ENCODE measurements around the gene DUSP2.

DUSP2 gene, protein sequence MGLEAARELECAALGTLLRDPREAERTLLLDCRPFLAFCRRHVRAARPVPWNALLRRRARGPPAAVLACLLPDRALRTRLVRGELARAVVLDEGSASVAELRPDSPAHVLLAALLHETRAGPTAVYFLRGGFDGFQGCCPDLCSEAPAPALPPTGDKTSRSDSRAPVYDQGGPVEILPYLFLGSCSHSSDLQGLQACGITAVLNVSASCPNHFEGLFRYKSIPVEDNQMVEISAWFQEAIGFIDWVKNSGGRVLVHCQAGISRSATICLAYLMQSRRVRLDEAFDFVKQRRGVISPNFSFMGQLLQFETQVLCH

DNA sequence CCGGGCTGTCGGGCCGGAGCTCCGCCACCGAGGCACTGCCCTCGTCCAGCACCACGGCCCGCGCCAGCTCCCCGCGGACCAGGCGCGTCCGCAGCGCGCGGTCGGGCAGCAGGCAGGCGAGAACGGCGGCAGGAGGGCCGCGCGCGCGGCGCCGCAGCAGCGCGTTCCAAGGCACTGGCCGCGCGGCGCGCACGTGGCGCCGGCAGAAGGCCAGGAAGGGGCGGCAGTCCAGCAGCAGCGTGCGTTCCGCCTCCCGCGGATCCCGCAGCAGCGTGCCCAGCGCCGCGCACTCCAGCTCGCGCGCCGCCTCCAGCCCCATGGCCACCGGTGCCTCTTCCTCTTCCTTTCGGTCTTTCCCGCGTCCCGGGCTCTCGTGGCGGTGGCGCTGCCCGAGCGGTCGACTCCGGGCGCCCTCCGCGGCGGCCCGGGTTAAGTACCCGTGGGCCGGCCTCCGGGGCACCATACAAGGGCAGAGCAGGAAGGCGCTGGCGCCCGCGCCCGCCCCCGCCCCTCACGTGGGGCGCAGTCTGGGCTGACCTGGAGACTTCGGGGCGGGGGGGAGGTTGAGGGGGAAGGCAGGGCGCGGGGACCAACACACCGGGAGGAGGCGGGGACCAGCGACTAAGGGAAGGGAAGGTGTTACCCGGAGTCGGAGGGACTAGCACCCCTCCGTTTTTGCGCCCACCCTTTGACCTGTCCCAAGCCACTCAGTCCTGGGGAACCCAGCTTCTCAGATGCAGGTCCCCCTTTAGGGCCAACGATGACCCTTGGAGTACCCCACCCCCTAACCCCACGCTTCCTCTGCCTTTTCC is at the start of gene DUSP2:
DUSP2 (minus strand) TSS at position 405 of the 812 bp plus-strand sequence; CDS start at position 319, 86 bp downstream.
- peak; percentile 10 to 58 for DNase-seq

DNA sequence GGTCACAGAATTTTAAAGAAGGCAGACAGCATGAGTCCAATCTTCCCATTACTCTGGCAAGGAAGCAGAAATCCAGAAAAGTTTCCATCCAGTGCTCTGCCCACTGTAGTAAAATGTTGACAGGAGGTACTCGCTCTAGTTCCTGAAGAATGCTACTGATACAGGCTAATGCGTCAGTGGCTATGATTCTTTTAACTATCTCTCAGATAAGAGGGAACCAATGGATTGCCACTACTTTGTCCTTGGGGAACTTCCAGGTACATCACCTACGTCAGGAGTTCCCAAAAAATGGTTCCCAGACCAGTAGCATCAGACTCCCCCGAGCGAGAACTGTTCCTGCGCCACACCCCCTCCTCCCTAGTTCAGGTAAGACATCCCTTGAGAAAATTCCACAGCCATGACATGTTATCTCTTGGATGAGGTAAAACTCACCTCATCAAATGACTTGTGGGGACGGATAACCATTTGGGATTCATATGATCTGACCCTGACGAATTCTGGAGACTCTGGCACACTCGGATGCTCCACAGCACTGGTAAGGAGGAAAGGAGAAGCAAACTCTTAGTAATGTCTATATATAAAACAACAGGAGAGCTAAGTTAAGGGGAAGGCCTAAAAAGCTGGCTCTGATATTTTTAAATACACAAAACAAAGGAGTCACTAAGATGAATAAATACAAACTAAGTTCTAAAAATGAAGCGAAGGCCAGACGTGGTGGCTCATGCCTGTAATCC is 46.9 kb upstream of the DUSP2 start:
- DNase-seq: no peak

DNA sequence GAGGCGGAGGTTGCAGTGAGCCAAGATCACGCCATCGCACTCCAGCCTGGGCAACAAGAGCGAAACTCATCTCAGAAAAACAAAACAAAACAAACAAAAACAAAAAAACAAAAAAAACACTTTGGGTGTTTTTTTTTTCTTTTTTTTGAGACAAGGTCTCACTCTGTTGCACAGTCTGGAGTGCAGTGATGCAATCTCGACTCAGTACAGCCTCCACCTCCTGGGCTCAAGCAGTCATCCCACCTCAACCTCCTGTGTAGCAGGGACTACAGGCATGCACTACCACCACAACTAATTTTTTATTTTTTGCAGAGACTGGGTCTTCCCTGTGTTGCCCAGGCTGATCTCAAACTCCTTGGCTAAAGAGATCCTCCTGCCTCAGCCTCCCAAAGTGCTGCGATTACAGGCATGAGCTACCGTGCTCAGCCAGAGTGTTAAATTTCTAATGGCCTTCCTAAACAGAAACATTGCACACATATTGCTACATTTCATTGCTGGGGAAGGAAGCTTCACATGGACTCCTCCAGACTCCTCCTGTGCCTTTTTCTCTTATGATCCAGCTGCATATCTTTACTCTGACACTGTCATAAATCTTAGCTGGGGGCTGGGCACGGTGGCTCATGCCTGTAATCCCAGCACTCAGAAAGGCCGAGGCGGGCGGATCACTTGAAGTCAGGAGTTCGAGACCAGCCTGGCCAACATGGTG is 43.7 kb upstream of the DUSP2 start:
- DNase-seq: no peak

DNA sequence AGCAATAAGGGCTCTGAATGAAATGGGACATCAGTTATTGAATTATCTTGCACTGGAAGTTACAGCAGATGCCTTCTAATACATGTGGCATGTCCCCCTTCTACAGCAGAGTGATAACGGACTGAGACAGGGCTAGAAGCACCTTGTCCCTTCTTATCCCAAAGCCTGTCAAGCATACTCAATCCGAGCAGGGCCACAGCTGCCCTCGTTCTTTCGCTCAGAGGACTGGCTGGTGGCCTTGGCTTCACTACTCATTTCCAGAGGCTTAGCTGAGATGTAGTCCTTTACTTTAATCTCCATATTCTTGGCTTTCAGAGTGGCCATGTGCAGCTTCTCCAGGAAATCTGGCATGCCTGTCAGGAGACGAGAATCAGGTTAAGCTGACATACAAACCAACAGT is 41.3 kb upstream of the DUSP2 start:
- DNase-seq: no peak

DNA sequence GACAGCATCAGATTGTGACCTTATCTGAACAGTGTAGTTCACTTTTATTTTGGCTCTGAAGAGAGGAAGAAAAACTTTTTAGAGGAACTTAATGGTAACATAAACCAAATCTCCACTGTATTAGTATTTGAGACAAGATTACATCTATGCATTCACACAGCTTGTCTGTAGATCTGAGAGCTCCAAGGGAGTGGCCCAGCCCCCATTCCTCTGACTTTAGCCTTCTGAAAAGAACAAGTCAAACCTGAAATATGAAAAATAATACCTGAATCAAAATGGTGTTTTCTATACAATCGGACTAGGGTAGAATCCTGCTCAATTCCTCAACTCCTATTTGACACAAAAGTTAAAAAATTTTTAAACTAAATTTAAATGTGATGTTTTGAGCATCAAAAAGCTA is 40.3 kb upstream of the DUSP2 start:
- no peak for DNase-seq

DNA sequence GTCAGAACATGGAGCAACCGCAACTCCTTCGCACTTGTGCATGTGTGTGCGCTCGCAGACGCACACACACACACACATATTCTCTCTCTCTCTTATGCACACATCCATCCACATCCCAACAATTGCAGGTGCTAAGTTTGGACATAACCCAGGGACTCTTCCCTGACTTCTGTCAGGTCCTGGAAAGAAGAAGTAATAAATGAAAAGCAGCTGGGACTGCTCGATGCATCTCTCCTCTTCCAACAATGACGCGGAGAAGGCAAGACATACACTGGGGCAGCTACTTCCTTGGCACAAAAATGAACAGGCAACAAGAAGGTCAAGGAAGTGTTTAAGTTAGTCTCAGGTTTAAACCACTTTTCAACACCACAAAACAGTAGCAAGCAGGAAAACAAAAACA is 39.7 kb upstream of the DUSP2 start:
- DNase-seq: no peak

DNA sequence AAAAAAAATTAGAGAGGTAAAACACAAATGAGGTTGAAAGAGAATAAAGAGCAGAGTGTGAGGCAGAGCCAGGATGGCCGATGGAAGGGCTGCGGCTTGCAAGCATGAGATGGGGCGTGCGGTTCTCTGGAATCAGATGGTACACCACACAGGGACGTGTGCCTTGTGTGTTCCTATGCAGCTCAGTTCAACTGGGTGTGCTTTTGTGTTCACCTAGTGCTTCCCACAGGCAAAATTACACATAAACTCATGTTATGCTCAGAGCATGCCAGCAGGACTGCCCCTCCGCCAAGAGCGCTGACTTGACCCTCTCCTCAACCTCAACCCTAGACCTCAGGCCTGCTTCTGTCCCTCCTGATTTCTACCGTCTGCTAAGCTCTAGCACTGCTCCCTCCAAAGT is 38.9 kb upstream of the DUSP2 start:
- DNase-seq: no peak

DNA sequence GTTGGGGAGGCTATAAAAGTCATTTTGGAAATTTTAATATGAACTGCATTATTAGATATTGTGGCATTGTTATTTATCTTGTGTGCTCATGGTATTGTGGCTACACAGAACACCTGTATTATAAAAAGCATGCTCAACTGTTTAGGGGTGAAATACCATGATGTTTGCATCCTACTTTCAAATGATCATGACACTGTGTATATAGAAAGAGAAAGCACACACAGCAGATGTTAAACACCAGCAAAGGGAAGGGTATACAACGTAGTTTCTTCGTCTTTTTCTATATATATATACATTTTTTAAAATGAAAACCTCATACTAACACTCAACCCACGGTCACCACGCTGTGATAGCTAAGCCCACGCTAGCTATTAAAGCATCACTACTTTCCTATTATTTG is 36.3 kb upstream of the DUSP2 start:
- DNase-seq: no peak

DNA sequence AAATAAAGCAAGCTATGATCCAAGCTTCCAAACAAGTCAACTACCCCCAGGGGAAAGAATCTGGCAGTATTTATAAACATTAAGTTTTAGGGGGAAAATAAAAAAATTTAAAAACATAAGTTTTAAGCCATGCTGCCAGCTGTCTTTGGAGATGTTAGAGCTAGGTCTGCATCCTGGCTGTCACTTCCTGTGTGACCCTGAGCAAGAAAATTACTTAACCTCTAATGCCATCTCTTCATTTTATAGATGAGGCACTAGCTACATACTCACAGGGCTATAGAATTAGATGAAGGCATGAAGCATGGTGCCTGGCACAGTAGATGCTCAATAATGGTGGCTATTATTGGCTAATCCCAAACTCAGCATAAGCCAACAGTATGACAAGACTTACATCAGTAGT is 35.3 kb upstream of the DUSP2 start:
- DNase-seq: no peak

DNA sequence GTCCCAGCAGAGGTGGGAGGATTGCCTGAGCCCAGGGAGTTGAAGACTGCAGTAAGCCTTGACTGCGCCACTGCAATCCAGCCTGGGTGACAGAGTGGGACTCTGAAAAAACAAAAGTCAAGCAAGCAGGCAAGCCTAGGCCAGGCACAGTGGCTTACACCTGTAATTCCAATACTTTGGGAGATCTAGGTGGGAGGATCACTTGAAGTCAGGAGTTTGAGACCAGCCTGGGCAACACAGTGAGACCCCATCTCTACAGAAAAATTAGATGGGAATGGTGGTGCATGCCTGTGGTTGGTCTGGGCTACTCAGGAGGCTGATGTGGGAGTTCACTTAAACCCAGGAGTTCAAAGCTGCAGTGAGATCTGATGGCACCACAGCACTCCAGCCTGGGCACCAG is 34.8 kb upstream of the DUSP2 start:
- no peak for DNase-seq

DNA sequence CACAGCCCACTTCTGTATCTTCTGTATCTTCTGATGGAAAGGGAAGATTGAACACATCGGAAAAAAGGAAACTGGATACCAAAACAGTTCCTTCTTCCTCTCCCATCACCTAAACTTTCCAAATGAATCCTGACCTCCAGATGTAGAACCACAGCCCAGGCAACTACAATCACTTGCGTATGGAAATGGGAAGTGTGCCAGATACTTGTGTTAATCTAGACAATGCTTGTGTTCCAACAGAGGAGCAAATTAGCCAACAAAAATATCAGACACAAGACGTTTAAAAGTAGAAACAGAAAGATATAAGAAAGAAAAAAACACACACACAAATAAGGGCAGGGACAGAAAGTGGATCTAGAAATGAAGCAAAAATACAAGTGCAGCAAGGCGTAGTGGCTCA is 31.4 kb upstream of the DUSP2 start:
- no peak for DNase-seq

DNA sequence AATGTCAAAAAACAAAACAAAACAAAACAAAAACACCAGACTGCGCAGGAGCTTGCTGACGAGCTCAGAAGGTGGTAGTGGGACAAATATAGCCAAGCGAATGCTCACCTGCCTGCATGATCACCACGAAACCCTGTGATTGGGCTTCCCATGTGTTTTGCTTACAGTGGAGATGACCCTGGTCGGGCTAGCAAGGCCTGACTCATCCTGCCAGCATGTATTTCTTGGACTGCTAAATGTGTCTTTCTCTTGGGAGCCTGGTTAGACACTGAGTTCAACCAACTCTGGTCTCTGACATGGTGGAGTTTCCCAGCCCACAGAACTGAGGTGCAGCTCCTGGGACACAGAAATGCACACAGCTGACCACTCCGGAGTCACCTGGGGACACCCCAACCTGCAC is 30.7 kb upstream of the DUSP2 start:
- no peak for DNase-seq

DNA sequence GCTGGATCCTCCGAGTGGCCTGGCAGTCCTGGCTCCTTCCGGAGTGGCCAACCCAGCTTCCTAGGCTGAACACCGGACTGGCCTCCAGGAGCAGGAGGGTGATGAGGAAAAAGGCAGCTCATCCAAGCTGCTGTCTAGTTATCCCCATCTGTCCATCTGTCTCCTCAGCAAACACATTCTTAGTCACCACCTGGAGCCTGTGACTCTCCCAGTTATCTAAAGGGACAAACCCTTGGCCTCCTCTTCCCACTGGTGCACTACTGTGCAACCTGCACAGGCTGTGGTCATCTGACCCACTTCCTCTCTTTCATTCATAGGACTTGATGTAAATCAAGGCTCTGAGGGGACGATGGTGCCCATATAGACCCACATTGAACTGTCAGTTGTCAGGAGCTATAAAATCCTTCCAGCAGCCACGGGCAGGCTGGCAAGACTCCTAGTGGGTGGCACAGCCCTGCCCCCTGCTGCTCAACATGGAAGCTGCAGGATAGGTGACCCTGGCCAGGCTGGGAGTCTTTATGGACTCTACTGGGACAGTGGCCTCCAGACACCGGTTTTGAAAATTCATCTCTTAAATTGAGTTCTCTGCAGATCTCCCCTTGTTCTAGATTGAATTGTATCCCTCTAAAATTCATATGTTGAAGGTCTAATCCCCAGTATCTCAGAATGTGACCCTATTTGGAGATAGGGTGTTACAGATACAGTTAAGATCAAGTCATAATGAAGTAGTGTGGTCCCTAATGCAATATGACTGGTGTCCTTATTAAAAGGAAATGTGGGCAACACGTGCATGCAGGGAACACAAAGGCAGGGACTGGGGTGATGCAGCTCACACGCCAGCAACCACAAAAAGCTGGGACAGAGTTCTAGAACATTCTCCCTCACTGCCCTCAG is 29.3 kb upstream of the DUSP2 start:
- DNase-seq: peak; percentile 87 to 90

DNA sequence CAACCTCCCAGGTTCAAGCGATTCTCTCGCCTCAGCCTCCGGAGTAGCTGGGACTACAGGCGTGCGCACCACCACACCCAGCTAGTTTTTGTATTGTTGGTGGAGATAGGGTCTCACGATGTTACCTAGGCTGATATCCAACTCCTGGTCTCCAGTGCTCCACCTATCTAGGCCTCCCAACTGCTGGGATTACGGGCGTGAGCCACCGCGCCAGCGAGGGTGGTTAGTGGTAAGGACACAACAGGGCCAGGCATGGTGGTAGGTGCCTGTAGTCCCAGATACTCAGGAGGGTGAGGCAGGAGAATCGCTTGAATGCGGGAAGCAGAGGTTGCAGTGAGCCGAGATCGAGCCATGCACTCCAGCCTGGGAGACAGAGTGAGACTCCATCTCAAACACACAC is 26.6 kb upstream of the DUSP2 start:
- no peak for DNase-seq

DNA sequence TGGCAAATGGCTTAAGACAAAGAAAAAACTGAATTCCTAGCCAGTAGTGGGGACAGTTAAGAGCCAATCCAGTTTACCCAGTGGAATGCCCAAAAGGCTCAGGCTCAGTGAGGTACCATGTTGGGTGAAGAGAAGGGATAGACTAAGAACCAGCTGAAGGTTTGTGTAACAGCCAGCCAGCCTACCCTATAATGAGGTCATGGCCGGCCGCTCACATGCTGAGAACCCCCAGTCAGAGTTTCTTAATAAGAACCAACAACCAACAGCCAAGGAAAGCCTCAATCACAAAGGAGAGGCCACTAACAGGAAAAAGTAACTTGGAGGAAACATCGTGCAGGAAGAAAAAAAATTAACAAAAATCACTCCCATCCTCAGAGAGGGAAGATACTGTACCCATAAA is 25.4 kb upstream of the DUSP2 start:
- no peak for DNase-seq

DNA sequence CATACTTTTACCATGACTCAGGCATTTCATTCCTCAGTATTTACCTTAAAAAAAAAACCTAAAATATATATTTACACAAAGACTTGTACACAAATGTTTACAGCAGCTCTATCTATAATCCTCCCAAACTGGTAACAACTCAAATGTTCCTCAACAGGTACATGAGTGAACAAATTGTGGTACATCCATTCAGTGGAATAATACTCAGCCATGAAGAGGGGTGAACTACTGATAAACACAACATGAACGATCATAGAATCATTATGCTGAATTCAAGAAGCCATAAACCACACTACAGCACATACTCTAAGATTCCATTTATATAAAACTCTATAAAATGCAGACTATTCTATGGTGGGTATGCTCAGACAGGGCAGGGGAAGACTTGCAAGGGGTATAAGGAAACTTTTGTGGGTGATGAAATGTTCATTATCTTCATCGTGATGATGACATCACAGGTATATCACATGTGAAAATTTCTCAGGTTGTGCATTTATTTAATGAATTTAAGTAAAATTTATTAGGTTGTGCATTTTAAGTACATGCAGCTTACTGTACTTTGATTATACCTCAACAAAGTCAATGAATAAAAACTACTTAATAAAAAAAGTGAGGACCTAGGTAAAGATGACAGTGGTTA is 24.7 kb upstream of the DUSP2 start:
- no peak for DNase-seq

DNA sequence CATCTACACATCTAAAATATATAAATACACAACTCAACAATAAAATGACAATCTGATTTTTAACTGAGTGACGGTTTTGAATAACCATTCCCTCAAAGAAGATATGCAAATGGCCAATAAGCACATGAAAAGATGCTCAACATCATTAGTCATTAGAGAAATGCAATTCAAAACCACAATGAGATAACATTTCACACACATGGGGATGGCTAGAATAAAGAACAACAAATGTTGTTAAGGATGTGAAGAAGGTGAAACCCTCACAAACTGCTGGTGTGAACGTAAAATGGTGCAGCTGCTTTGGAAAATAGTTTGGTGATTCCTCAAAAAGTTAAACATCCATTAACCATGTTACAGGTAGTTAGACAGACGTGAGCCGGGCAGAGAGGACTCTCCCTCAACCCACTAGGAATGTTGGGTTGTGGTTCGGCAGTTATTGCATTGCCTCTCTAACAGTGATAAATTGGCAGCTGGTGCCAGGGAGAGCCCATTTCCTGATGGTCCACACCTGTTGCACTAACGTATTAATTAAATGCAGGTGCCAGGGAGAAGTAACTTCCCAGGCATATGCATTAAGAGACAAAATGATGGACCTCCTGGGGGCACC is 22.3 kb upstream of the DUSP2 start:
- no peak for DNase-seq

DNA sequence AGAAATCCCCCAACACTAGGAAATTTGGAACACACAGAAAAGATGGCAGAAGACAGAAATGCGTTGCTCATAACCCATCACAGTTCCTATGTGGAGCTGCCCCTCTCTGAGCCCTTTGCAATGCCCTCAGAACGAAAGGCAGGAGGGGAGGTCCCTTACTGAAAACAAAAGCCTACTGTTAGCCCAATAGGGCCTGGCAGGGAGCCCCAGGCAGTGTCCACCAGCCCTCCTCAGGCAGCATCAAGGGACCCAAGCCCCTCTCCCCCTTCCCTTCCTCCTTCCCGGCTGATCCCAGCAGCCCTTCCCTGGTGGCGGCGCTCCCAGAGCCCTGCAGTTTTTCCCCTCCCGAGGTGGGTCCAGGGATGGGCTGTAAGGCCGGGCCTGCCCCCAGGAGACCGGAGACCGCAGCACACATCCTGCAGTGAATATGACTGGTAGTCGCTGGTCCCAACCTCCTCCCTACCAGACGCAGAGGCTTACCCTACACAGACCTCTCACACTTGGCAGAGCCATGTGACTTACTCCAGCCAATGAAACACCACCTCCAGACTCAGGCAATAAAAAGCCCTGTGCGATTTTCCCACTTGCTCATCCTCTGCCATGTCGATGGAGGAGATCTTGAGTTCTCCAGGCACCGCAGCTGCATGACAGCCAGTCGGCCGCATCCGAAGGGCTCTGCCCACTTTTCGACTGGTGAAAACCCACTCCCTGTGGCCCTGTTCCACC is 19.4 kb upstream of the DUSP2 start:
- no peak for DNase-seq

DNA sequence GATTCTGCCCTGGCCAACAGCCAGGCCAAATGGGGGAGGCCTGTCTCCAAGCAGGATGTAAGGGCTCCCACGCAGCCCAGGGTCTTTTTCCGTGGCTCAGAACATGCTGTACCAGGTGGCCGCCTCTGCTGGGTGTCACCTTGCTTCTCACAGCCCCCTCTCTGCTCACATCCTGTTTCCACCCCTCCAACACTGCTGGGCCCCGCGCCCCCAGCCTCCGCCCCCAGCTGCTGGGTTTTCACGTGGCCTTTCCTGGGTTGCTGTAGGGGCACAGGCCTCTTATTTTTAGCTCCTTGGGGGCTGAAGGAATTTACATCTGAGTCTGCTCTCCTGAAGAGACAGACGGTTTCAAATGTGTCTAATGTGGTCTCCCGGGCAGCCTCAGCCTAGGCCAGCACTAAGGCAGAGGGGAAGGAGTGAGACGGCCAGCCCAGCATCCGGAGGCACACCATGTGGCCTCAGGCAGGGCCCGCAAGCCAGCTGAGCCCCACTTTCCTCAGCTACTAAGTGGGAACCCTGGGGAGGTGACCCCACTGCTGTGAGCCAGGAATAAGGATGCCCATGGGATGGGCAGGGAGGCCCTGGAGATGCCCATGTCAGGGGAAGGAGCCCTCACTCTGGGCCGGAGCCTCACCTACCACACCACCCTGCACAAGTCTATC is 18.7 kb upstream of the DUSP2 start:
- DNase-seq: no peak

DNA sequence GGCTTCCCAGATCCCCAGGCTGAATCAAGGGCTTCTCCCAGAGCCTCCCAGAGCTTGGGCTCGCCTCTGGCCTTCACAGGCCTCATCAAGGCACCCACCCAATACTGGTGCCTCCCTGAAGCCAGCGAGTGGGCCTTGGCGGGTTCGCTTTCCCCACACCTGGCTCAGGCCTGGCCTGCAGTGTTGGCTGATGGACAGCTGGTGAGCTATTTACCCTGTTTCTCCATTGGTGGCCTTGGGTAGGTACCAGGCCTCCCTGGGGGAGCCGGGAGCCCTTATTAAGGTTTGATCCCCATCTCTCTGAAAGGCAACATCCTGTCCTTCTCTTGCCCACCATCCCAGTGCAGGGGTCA is 18.2 kb upstream of the DUSP2 start:
- DNase-seq: no peak

All from NCI-H524 (cell line).